ENCODE data around the gene OR2T11.
"Not testable (repeated sequence)": the region's sequence is repeated elsewhere in the genome, so short reads cannot be mapped to it uniquely, and the experiment has no call there.

OR2T11 gene

DNA sequence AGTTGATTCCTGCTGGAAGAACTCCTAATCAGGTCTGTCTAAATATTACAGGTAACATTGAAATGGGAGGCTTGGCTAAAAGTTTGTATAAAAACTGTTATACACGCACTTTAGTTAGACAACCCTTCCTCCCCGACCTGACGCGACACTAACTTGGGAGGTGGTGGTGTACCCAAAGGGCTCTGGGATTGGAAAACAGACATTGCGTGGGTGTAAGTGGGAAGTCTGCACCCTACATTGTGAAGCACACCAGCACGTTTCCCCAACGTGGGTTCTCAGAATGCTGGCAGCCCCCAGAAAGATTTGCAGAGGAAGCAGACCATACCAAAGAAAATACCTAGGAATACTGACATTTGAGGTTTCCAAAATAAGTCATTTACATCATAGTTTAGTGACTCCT, 16.8 kb downstream of the OR2T11 start:
- no peak for DNase-seq

DNA sequence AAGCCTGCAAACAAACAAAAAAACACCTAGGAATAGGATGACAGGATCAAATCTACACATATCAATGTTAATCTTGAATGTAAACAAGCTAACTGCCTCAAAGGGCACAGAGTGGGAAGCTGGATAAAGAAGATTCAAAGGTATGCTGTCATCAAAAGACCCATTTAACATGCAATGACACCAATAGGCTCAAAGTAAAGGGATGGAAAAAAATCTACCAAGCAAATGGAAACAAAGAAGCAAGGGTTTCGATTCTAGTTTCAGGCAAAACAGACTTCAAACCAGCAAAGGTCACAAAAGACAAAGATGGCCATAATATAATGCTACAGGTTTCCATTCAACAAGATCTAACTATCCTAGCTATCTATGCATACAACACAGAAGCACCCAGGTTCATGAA, 21.1 kb downstream of the OR2T11 start:
- no peak for DNase-seq

DNA sequence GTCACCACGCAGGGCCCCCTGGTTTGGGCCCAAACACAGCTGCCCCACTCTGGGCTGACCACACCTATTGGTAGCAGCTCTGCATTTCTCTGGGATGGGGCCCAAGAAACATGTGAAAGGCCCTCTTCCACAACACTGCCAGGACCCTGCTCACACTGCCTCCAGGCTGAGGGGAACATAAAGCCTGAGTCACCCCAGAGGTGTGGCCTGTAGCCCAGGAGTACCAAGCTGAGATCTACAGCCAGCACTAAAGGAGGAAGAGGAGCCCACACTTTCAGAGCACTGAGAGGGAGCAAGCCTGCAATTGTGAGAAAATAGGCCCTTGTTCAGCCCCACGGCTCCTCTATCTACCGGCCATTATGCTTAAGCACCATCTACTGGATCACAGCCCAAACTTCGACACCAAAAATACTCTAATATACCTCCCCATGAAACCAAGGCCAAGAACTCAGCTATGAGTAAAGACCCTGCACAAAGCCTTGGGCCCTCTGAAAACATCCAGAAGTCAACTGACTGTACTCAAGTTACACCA, 22.9 kb downstream of the OR2T11 start:
- DNase-seq, result no peak

DNA sequence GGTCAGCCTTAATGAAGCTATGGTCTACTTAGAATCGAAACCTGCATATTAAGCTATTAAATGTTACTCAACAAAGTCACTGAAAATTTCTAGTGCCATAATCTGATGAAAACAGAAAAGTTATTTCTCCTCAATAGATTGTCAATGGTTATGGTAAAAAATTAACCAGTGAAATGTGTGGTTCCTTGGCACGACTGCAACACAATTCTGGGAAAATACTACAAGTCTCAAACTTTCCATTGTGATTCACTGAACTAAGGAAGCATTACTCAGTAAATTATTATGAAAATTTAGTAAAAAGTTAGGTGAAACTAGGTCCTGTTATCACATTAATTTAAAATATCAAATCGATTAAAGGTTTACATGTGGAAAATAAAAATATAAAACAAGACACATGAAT, 24.6 kb downstream of the OR2T11 start:
- DNase-seq, result no peak

DNA sequence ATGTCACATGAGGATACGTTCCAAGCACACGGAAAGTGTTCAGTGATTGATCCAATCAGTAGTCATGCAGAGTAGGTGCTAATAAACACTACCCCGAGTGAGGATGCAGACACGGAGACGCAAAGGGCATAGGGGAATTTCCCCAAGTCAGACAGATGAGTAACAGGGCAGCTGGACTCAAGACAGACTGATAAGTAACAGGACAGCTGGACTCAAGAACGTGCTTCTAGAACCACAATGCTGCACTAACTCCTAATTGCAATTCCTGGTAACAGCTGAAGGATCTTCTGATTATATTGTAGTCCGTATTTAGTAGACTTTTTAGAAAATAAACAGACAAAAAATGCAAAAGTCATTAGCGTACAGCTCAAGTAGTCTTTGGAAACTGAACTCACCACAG, 35.5 kb downstream of the OR2T11 start:
- DNase-seq, result no peak

DNA sequence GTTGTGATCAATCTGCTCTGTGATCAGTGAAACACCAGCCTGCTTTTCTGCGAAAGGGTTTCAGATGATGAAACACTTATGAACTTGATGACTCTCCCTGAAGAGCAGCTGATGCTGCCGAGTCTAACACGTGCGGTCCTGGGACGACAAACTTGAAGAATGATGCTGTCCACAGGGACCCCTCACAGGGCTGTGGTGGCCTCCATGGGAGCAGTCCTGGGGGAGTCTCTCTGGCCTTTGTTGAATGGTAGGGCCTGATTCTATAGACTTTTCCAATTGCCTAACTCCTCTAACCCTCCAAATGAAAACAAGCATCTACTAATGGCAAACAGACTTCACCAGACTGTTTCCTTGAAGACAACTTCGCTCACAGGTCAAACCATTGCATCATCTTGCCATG, 37.3 kb downstream of the OR2T11 start, which contains the start of gene OR2T10:
Gene OR2T10, minus strand, starts transcription at position 112 of the 400 bp plus-strand sequence. CDS start 3,932 bp downstream, outside the sequence.
- DNase-seq, result no peak

DNA sequence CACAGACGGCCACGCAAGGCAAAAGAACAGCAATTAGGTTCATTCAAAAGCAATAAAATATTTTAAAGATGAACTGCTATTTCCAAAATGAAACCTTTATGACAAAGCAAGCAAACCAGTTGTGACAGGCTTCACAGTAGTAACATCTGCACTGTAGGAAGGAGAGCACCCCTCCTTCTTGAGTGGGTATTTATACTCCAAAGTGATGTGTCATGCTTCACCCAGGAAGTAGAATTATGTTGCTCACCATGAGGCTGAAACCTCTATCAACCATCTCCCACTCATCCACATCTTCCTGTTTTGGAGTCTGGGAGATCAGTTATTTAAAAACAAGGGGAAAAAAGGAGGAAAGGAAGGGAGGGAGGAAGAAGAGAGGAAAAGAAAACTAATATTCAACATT, 38.3 kb downstream of the OR2T11 start:
- no peak for DNase-seq

DNA sequence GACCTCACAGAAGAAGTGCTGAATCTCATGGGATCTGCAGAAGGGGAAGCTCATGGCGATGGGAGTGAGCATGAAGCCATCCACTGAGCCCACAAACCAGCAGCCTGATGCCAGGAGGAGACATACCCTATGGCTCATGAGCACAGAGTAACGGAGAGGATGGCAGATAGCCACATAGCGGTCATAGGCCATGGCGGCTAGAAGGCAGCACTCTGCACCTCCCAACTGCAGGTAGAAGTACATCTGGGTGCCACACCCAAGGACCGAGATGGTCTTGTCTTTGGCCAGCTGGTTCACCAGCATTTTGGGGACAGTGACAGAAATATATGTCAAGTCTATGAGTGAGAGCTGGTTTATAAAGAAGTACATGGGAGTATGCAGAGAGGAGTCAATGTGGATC, 41.7 kb downstream of the OR2T11 start:
- no peak for DNase-seq

DNA sequence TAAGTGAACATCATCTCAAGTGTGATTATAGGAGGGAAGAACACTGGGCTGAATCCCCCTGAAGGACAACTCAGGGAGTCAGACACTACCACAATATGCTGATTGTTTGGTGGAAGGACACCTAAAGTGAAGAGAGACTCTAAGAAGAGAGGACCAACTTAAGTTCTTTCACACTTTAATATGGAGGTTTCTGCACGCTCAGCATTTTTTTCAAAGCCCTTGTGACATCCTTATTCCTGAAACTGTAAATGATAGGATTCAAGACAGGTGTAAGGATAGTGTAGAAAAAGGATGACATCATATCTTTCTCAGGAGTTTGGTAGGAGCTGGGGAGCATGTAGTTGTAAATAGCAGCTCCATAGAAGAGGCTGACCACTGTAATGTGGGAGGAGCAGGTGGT, 42.2 kb downstream of the OR2T11 start:
- no peak for DNase-seq

DNA sequence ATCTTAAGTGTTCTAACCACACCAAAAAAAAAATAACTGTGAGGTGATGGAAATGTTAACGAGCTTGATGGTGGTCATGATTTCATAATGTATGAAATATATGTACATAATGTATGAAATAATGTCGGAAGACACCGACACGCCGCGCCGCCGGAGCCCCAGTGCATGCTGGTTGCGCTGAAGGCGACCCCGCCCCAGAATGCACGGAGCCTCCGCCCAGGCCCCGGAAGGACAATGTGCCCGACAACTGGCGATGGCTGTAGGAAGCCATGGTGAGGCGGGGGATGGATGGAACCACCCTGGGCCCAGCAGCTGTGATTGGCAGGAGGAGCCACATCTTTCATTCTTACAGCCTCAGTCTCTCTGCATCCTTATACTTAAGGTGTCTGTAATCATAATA, 44.8 kb downstream of the OR2T11 start:
- DNase-seq, result no peak

DNA sequence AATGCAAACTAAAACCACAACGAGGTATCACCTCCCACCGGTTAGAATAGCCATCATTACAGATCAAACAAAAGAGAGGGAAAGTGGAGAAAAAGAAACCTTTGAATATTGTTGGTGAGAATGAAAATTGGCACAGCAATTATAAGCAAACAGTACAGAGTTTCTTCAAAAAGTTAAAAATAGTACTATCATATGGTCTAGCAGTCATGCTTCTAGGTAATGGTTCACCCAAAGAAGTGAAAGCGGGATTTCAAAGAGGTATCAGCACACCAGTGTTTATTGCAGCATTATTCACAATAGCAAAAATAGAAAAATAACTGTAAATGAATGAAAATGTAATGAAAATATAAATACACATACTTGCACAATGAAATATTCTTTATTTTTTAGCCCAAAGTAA, 45.6 kb downstream of the OR2T11 start:
- DNase-seq, result no peak

DNA sequence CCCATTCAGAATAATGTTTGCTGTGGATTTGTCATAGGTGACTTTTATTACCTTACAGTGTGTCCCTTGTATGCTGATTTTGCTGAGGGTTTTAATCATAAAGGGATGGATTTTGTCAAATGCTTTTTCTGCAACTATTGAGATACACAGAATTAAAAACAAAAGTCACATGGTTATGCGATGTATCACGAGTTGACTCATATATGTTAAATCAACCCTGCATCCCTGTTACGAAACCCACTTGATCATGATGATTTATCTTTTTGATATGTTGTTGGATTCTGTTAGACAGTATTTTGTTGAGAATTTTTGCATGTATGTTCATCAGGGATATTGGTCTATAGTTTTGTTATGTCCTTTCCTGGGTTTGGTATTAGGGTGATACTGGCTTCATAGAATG, 49.6 kb downstream of the OR2T11 start:
- no peak for DNase-seq

DNA sequence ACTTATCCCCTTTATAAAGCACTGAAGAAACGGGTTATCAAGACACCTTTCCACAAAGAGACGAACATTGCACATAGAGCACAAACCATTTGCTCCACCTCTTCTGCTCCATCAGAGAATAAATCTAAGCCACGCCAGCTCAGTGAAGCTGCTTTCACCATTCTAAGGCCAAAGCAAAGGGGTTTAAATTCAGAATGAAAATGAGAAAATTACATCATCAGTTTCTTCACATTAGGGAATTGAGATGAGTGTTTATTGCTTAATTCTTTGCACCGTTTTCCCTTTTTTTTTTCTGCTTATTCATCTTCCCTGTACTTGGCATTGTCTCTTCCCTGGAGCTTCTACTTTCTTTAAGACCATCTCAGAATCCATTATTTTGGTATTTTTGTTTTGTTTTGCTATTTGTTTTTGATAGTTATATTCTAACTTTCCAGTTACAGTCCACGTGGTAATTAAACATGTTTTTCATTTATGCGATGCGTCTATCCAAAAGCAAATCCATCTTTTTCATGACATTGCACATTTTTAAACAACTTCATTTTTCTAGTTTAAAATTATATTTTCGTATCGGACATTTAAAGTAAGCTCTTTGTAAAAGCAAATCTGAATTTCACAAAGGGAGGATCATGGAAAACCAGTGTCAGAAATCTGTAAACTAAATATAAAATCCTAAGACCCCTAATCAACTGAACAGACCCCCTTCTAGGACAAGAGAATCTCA, 58.5 kb downstream of the OR2T11 start:
- DNase-seq, result no peak

DNA sequence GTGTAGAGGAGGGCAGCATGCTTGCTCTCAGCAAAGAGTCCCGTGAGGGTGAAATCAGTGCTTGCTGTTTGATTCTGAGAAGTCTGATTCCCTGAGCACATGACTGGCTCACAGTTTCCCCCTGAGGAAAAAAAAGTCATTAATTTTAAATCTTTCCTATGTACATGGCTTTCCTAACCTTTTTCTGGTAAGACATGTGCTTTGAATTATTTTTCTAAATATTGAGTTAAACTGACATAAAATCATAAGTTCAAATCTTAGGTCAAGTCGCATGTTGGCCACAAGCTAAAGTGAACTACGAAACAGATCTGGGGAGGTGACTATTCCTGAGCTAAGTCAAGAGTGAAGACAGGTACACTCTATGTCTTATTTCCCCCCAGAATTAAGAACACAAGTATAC, 60.2 kb downstream of the OR2T11 start, which contains the start of gene OR2T34:
Gene OR2T34, minus strand, starts transcription at position 101 of the 400 bp plus-strand sequence. Its CDS starts 0 bp downstream, at position 101.
- DNase-seq, result not testable (repeated sequence)

DNA sequence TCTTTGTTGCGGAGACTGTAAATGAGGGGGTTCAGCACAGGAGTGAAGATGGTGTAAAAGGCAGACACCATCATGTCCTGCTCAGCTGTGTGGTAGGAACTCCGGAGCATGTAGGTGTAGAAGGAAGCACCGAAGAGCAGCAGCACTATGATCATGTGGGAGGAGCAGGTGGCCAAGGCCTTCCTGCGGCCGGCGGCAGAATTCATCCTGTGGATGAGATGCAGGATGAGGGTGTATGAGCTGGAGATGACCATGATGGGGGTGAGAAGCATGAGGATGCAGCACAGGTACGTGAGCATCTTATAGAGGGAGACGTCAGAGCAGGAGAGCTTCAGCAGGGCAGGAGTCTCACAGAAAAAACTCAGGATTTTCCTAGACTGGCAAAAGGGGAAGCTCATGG, 61.0 kb downstream of the OR2T11 start:
- not testable (repeated sequence) for DNase-seq
